Activated B cell treated with CpG ODN at 0.5 μM for 24 hours (primary cell): ENCODE measurements around the gene ETV3L. TPM values are rescaled to one million over a fixed set of nuclear protein-coding genes. Genes with fewer than 3 reads are reported as not detected.

Source experiments
- ATAC-seq: fragments of 200-7000 bp; cut with Tn5 transposase; one replicate; pipeline ENCODE4 v1.10.0; 2021; ENCODE audit warnings: low read depth, mild to moderate bottlenecking, moderate library complexity
- CTCF ChIA-PET: fragments of 350-600 bp; sonication (Branson Sonifier 250); formaldehyde crosslinking; loops from one replicate; lab custom pipeline; 2021; ENCODE audit warnings: antibody characterized with exemption; lab: Charles Lee
- POLR2A ChIA-PET: fragments of 350-600 bp; sonication (Branson Sonifier 250); formaldehyde crosslinking; loops from one replicate; lab custom pipeline; 2021; ENCODE audit warnings: antibody characterized with exemption; lab: Charles Lee
- DNase-seq: peaks from one replicate; pipeline ENCODE4 v3.0.0; 2022
- H3K27ac Mint-ChIP-seq: one replicate; pipeline ENCODE4 v1.8.0; 2020; ENCODE audit warnings: mixed read lengths
- H3K27me3 Mint-ChIP-seq: one replicate; pipeline ENCODE4 v1.8.0; 2021; ENCODE audit warnings: mixed read lengths
- H3K36me3 Mint-ChIP-seq: one replicate; pipeline ENCODE4 v1.8.0; 2021; ENCODE audit warnings: low read depth, mixed read lengths
- H3K4me1 Mint-ChIP-seq: one replicate; pipeline ENCODE4 v1.8.0; 2021; ENCODE audit warnings: mixed read lengths
- H3K4me3 Mint-ChIP-seq: one replicate; pipeline ENCODE4 v1.8.0; 2020; ENCODE audit warnings: mild to moderate bottlenecking, mixed read lengths
- H3K9me3 Mint-ChIP-seq: one replicate; pipeline ENCODE4 v1.8.0; 2020; ENCODE audit warnings: mixed read lengths
- intact Hi-C: fragments of 100-400 bp; cut with micrococcal nuclease; formaldehyde crosslinking; loops from one replicate; pipeline ENCODE4 v1.15.1; 2024
- total RNA-seq: library from RNA; stranded (reverse); gene quantifications from 2 replicates; pipeline ENCODE4 v1.2.3, GENCODE V29; 2022
- TF ChIP-seq, protein P1 (sequence below): fragments of 200-600 bp; IDR thresholded peaks from one replicate; pipeline ENCODE4 v1.8.0; 2022; ENCODE audit warnings: antibody characterized with exemption, mild to moderate bottlenecking

Gene ETV3L
- total RNA-seq, 1 donor from 2014 or later, result not detected

DNA sequence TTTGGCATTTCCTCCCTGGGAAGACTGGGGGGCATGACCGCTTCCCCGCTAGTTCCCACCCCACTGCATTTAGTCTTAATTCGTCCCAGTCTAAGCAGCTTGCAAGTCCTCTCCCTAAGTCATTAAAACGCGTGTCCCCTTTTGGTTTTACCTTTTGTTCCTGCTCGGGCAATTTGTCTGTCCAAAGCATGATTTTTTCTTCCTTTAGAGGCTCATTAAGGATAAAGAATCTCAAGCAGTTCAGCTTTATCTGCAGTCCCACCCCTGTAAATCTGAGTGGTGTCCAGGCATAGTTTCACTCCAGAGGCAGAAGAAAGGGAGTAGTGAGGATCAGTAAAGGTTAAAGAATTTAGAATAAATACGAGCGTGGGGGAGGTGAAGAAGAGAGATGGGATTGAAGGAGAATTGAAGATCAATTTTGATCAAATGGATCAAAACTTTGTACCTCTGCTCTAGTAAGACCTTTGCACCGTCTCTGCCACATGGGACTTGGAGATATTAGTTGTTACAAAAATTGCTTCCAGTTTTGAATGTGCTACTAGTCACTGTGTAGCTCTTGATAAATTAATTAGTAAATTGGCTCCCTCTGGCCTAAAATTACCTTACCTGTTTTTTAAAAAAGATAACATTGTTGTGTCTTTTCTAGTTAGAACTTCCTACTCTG is 39.6 kb upstream of the ETV3L start:
- intact Hi-C loops, result loop anchor here (2.0 kb wide), 1 partner anchor 32 kb away; no protein-coding TSS in a partner anchor
- CTCF ChIA-PET, result interaction anchor here (2.2 to 2.5 kb wide), 2 partner anchors 17 to 49 kb away, joined by 10 to 12 read pairs; no protein-coding TSS in a partner anchor
- POLR2A ChIA-PET, result interaction anchor here (0.5 to 1.9 kb wide), 3 partner anchors 9 to 33 kb away, joined by 7 to 8 read pairs (median 8); no protein-coding TSS in a partner anchor
- Mint-ChIP-seq H3K4me3 (peak overlapping the region; percentile 94), H3K9me3 (no peaks in the 10 kb centered on the region), H3K36me3 (peaks cover 32% of the 10 kb centered on the region), H3K4me1 (peaks cover 41% of the 10 kb centered on the region), H3K27me3 (no peaks in the 10 kb centered on the region), H3K27ac (peak overlapping the region; percentile 89)
- DNase-seq (no peak), ATAC-seq (no peak)
- TF ChIP-seq, protein P1, sequence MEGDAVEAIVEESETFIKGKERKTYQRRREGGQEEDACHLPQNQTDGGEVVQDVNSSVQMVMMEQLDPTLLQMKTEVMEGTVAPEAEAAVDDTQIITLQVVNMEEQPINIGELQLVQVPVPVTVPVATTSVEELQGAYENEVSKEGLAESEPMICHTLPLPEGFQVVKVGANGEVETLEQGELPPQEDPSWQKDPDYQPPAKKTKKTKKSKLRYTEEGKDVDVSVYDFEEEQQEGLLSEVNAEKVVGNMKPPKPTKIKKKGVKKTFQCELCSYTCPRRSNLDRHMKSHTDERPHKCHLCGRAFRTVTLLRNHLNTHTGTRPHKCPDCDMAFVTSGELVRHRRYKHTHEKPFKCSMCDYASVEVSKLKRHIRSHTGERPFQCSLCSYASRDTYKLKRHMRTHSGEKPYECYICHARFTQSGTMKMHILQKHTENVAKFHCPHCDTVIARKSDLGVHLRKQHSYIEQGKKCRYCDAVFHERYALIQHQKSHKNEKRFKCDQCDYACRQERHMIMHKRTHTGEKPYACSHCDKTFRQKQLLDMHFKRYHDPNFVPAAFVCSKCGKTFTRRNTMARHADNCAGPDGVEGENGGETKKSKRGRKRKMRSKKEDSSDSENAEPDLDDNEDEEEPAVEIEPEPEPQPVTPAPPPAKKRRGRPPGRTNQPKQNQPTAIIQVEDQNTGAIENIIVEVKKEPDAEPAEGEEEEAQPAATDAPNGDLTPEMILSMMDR, result no peak

DNA sequence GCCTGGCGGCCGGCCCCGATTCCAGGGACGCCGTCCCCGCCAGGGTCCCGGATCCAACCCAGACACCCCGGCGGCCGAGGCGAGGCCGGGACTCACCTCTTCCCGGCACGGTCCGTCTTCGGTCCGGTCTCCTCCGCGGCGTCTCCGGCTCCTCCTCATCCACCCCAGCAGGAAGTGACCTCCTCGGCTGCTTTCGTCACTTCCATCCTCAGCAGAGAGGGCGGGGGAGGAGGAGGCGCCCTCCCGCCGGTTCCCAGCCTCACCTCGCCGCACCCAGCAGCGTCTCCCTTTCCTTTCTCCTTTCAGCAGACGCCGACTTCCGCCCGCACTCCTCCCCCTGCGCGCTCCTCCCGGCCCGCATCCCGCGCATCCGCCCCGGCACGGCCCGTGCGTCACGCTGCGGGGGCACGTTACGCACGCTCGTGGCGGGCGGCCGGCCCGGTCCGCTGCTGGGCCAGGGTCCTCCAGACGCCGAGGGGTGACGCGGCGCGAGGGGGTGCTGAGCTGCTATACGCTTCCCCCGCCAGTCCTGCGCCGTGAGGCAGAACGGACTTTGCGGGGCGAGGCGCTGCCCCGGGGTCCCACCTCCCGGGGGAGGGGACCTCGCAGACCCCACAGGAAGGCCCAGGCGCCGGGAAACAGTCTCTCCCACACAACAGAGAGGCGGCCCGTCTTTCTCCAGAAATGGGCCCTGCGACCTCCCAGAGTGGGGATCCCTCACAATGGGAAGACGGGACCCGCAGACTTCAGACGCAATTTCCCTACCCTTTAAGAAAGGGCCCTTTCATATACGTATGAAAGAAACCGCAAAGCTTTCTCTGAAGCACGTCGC is 38.8 kb upstream of the ETV3L start, which contains the start of gene ETV3:
Gene ETV3 (minus strand): TSS at position 176 of the 832 bp plus-strand sequence. CDS start 2,043 bp downstream, outside the sequence.
- intact Hi-C loops, result loop anchor here (2.0 kb wide), 1 partner anchor 32 kb away; no protein-coding TSS in a partner anchor
- ChIA-PET POLR2A (interaction anchor here (0.6 to 1.9 kb wide), 6 partner anchors 9 to 57 kb away, joined by 3 to 8 read pairs (median 7); no protein-coding TSS in a partner anchor), CTCF (interaction anchor here (2.2 to 2.5 kb wide), 2 partner anchors 18 to 48 kb away, joined by 10 to 12 read pairs; no protein-coding TSS in a partner anchor)
- TF ChIP-seq, protein P1, result no peak
- H3K27ac Mint-ChIP-seq, result peak within 1 kb of the TSS; percentile 93
- peak within 1 kb of the TSS; percentile 94 for H3K4me3 Mint-ChIP-seq
- ATAC-seq (peak; percentile 86), DNase-seq (peak; percentile 72)
- peaks cover 40% of the 10 kb centered on the region for H3K36me3 Mint-ChIP-seq
- H3K4me1 Mint-ChIP-seq, result peaks cover 43% of the 10 kb centered on the region
- H3K9me3 Mint-ChIP-seq, result no peaks in the 10 kb centered on the region
- no peaks in the 10 kb centered on the region for H3K27me3 Mint-ChIP-seq

DNA sequence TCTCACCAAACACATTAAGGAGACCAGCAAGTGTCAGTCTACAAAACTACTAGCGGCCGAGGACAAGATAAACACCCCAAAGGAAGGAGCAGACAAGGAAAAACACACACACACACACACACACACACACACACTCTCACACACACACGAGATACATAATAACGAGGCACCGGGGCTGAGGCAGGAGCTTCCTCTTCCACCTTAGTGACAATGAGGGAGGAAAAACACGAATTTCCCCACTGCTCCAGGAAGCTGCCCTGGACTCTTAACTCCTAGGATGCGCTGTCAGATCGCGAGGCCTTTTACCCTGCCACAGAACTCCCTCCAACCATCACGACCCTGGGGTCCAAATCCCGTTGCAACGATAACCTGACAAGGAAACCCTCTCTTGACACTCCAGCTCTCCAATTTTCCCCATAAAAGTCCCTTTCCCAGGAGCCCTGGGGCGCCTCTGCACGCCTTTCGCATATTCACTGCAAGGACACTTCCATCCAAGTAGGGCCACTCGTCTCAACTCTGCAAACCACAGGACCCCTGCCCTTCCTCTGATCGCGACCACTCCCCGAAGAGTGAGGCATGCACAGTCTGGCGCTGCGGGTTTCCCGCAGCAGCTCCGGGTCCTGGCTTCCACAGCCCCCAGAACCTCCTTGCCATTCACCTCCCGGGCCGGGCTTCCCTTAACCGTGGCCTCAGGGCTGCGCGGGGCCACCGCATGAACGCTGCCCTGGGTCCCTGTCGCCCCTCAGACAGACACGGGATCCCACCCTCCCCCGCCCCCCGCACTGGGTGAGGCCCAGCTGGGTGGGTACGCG is 38.0 kb upstream of the ETV3L start:
- H3K4me1 Mint-ChIP-seq, result peaks cover 46% of the 10 kb centered on the region
- POLR2A ChIA-PET, result interaction anchor here (0.6 to 1.5 kb wide), 7 partner anchors 12 to 58 kb away, joined by 3 to 7 read pairs (median 4); no protein-coding TSS in a partner anchor
- H3K9me3 Mint-ChIP-seq, result no peaks in the 10 kb centered on the region
- H3K27ac Mint-ChIP-seq, result peak overlapping the region; percentile 84
- peak overlapping the region; percentile 94 for H3K4me3 Mint-ChIP-seq
- no peak for DNase-seq
- intact Hi-C loops, result loop anchor here (2.0 kb wide), 1 partner anchor 31 kb away; no protein-coding TSS in a partner anchor
- ATAC-seq, result peak; percentile 26
- CTCF ChIA-PET, result interaction anchor here (0.5 to 2.5 kb wide), 2 partner anchors 47 to 701 kb away, joined by 3 to 10 read pairs; no protein-coding TSS in a partner anchor
- TF ChIP-seq, protein P1, result no peak
- H3K36me3 Mint-ChIP-seq, result peaks cover 47% of the 10 kb centered on the region
- no peaks in the 10 kb centered on the region for H3K27me3 Mint-ChIP-seq

DNA sequence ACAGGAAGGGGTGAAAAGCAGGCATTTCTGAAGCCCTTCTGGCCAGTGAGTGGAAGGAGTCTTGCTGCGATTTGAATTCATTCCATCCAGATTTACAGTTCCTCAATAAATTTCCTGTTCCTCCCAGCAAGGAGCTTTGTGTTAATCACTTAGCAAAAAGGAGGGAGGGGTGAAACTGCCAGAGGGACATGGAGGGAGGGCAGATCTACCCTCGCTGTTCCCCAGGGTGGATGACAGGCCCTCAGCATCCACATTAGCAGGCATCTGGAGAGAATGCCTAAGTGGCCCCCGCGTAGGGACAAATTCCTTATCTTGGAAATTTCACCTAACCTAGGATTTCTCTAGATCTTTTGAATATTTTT is 37.4 kb upstream of the ETV3L start:
- ChIA-PET CTCF (interaction anchor here (1.9 kb wide), 1 partner anchor 47 kb away, joined by 6 read pairs; no protein-coding TSS in a partner anchor), POLR2A (interaction anchor here (0.8 to 1.4 kb wide), 3 partner anchors 19 to 31 kb away, joined by 3 to 4 read pairs (median 3); no protein-coding TSS in a partner anchor)
- DNase-seq, result no peak
- Mint-ChIP-seq H3K27me3 (no peaks in the 10 kb centered on the region), H3K27ac (peak overlapping the region; percentile 84), H3K4me3 (peak overlapping the region; percentile 94), H3K9me3 (no peaks in the 10 kb centered on the region), H3K36me3 (peaks cover 53% of the 10 kb centered on the region), H3K4me1 (peaks cover 42% of the 10 kb centered on the region)
- ATAC-seq, result no peak
- intact Hi-C loops, result no loop called here
- TF ChIP-seq, protein P1, result no peak
